Measurements from ENCODE around the gene CINP.
"Not testable (repeated sequence)": the region's sequence is repeated elsewhere in the genome, so short reads cannot be mapped to it uniquely, and the experiment has no call there.

Gene CINP

DNA sequence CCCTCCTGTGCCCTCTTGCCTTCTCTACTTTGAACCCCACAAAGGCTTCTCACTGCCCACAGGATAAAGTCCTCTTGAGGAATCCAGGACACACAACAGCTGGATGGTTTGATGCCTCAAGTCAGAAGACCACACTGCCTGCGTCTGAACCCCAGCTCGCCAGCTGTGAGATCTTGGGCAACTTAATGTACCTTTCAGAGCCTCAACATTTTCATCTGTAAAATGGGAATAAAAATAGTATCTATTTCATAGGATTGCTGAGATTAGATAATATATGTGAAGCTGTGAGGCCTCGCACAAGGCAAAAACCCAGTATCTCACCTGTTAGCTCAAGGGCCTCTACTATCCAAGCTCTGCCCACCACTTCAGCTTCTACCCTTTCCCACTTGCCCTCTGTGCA is 2.3 kb downstream of the CINP start:
- in situ Hi-C loops (cut with MboI; ENCODE audit: low pct_unique_long_range_greater_than_20kb, low sequenced_read_pairs) = no loop called here
- DNase-seq = no peak

DNA sequence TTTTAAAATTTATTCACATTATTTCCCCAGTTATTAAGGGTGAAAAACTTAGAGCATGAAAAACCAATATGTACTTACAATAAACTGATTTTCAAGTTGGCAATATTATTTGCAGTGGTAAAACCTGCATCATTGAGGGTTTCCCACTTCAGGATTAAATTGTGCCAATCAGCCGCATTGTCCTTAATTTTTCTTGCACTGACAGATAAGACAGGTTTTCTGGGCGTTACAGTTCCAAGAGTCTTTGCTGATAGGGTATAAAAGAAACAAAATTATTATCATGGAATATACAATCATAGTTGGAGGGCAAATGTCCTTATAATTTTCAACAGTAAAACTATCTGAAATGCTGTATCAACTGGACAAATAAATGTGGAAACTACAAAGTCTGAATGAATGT is 3.3 kb downstream of the CINP start:
- DNase-seq = no peak
- in situ Hi-C loops (cut with MboI; ENCODE audit: low pct_unique_long_range_greater_than_20kb, low sequenced_read_pairs) = no loop called here

DNA sequence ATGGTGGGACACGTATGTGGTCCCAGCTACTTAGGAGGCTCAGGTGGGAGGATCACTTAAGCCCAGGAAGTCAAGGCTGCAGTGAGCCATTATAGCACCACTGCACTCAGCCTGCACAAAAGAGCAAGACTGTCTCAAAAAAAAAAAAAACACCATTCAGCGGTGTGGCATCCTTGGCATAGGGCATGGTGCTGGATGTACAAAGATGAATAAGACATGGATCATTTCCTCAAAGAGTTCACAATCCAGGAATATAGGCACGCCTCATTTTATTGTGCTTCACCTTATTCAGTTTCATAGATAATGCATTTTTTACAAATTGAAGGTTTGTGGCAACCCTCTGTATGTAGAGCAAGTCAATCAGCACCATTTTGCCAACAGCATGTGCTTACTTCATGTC is 6.4 kb downstream of the CINP start:
- in situ Hi-C loops (cut with MboI; ENCODE audit: low pct_unique_long_range_greater_than_20kb, low sequenced_read_pairs) = no loop called here
- no peak for DNase-seq

DNA sequence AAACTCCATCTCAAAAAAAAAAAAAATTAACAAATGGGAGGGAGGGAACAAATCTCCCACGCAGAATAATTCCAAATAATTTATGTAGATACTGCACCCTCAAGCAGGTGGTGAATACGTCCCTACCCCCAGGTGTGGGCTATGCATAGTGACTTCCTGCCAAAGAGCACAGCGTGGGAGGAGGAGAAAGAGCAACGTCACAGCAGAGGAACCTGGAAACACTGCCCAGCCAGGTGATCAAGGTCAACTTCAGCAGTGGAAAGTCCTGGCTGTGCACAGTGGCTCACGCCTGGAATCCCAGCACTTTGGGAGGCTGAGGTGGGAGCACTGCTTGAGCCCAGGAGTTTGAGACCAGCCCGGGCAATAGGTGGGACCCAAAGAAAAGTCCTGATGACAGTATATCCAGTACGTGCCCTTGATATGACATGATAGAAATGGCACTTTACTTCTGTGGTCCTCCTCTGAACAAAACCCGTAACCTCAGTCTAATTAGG is 9.5 kb downstream of the CINP start:
- DNase-seq = no peak
- in situ Hi-C loops (cut with MboI; ENCODE audit: low pct_unique_long_range_greater_than_20kb, low sequenced_read_pairs) = no loop called here

DNA sequence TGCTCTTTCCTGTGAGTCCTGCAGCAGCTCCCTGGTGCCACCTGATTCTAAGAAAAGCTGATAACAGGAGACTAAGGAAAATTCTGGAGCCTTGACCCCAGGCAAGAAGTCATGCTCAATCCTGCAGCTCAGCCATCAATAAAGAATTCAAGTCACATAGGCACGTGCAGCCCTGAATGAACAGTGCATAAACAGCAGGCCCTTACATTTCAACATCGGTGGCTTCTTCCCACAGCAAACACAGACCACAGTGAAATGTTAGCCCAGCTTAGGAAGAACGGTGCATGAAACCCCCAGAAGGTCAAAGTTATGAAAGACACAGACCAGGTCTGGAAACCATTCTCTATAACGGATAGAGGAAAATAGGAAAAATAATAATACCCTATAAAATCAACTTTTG is 10.5 kb downstream of the CINP start:
- no peak for DNase-seq
- in situ Hi-C loops (cut with MboI; ENCODE audit: low pct_unique_long_range_greater_than_20kb, low sequenced_read_pairs) = no loop called here

DNA sequence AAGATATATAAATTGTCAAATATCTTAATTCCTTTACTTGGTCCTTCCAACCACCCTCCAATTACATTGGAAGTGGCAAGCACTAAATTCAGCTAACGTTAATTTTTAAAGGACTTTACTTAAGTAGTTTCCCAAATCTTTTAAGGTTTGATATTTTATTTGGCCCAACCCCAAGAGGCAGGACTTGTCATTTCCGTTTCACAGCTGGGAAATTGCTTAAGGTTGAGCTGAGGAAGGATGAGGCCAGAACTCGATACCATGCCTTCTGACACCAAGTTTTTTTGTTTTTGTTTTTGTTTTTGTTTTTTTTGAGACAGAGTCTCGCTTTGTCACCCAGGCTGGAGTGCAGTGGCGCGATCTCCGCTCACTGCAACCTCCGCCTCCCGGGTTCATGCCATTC is 11.1 kb downstream of the CINP start:
- in situ Hi-C loops (cut with MboI; ENCODE audit: low pct_unique_long_range_greater_than_20kb, low sequenced_read_pairs); DNase-seq: not testable (repeated sequence)

DNA sequence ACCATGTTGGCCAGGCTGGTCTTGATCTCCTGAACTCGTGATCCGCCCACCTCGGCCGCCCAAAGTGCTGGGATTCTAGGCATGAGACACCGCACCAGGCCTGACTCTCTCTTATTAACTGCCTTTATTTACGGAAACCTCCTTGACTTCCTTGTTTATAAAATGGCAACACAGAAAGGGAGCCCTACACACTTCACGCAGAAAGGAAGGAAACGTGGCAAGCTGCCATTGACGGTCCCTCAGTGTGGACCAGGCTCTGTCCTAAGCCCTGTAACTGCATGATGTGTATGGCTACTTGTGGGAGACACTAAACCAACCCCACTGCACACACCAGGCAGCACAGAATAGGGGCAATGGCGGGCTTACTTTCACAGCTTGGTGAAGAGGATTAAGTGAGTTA is 11.7 kb downstream of the CINP start:
- no peak for DNase-seq
- in situ Hi-C loops (cut with MboI; ENCODE audit: low pct_unique_long_range_greater_than_20kb, low sequenced_read_pairs) = no loop called here

DNA sequence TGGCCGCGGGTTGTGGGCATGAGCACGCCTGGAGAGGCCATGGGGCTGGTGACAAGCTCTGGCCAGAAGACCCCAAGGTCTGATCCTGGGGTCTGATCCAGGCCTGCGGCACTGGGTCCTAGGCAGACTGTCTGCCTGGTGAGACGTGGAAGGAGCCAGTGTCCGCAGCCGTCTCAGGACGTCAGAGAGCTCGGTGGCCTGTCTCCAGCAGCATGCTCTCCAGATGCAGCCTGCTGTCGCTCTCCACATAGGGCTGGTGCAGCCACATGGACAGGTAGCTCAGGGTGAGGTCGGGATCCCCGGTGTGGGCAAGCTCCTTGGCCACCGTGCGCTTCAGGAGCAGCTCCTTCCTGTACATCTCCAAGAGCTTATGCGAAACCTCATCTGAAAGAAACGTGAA is 14.3 kb downstream of the CINP start:
- DNase-seq = no peak
- in situ Hi-C loops (cut with MboI; ENCODE audit: low pct_unique_long_range_greater_than_20kb, low sequenced_read_pairs) = no loop called here

DNA sequence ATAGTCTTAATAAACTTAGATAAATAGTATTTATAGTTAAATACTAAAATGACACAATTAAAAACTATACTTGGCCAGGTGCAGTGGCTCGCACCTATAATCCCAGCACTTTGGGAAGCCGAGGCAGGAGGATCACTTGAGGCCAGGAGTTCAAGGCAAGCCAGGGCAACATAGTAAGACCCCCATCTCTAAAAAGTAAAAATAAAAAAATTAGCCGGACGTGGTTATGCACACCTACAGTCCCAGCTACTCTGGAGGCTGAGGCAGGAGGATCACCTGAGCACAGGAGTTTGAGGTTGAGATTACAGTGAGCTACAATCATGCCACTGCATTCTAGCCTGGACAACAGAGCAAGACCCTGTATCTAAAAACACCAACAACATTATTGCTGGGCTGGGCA is 16.0 kb downstream of the CINP start:
- in situ Hi-C loops (cut with MboI; ENCODE audit: low pct_unique_long_range_greater_than_20kb, low sequenced_read_pairs) = no loop called here
- no peak for DNase-seq

DNA sequence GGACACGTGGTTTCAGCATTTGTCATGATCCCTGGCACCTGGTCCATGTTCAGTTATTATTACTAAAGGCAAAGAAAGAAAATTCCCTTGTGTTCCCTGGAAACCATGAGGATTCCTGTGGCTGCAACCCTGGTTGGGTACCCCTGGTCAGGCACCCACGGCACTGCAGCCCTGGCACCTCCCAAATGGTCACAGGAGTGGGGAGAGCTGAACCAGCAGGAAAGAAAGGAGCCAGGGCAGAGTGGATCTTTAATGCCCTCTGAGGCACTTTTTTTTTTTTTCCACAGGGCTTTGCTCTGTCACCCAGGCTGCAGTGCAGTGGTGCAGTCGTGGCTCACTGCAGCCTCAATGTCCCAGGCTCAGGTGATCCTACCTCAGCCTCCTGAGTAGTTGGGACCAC is 17.5 kb downstream of the CINP start:
- DNase-seq = no peak
- in situ Hi-C loops (cut with MboI; ENCODE audit: low pct_unique_long_range_greater_than_20kb, low sequenced_read_pairs) = no loop called here

DNA sequence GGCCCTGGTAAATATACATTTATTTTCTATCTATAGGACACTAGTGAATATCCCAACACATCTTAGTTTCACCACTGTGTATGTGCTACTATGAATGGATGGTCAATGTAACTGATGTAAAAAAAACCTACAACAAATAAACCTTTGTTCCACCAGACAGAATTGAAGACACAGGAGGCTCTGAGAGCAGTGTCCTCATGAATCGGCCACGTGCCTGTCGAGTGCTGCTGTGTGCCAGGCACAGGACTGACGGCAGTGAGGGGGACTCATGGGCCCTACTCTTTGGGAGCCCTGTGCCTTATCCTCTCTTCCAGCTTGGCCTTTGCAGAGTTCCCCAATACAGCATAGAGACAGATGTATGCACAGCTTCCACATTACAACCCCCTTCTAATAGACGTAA is 18.2 kb downstream of the CINP start:
- no peak for DNase-seq
- in situ Hi-C loops (cut with MboI; ENCODE audit: low pct_unique_long_range_greater_than_20kb, low sequenced_read_pairs) = no loop called here

DNA sequence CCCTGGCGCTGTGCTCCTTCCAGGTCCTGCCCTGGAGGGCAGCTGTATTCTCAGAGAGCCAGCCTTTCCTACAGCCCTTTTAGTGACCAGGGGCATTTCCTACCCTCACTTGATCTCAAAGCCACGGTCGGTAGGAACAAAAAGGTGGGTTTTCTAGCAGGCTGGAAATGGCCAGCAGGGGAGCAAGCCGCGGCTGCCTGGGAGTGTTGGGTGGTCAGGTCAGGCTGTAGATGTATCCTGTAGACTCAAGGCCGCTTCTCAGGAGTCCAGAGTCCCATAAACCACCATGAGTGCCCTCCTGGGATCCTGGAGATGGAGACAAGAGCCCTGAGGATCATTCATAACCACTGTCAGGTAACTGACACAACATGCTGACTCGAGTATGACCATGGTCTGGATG is 18.6 kb downstream of the CINP start:
- DNase-seq = no peak
- in situ Hi-C loops (cut with MboI; ENCODE audit: low pct_unique_long_range_greater_than_20kb, low sequenced_read_pairs) = no loop called here

DNA sequence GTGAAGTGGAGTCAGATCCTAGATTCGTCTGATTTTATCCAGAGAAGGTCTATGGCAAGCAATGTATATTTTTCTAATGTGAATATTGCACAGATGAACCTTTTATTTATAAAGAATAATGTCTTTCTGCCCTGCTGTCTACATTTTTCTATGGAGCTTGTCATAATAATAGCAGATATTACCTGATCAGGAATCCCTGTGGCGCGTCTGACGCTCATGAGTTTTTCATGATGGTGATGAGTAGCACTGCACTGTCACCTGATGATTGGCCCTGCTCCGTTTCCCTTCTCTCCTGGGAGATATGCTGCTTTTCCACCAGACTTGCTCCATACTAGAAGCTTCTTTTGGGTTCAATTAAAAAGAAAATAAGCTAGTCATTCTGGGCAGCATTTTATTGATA is 20.5 kb downstream of the CINP start:
- DNase-seq = no peak

DNA sequence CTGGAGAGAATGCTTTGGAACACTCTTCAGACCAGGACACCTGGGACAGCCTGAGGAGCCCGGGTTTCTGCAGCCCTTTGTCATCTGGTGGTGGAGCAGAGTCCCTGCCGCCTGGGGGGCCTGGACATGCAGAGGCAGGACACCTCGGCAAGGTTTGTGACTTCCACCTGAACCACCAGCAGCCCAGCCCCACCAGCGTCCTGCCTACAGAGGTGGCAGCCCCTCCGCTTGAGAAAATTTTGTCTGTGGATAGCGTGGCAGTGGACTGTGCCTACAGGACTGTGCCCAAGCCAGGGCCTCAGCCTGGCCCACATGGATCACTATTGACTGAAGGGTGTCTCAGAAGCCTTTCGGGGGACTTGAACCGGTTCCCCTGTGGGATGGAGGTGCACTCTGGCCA is 21.1 kb downstream of the CINP start:
- DNase-seq = no peak
- in situ Hi-C loops (cut with MboI; ENCODE audit: low pct_unique_long_range_greater_than_20kb, low sequenced_read_pairs) = no loop called here

More for the DNA sequence above, 20.5 kb downstream of the CINP start:
- in situ Hi-C loops (cut with MboI; ENCODE audit: low pct_unique_long_range_greater_than_20kb, low sequenced_read_pairs) = no loop called here

DNA sequence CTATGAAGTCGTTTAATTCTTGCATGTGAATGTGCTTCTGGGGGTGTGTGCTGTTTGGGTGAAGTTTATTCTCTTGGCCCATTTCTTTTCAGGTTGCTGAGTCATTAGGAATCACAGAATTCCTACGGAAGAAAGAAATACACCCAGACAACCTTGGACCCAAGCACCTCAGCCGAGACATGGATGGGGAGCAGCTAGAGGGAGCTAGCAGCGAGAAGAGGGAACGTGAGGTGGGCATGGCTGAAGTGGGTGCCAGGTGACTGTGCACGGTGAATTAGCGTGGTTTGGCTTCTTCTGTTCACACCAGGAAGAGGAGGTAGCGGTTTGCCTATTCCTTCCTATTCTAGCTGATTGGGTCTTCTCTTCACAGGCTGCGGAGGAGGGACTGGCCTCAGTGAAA is 24.0 kb downstream of the CINP start:
- in situ Hi-C loops (cut with MboI; ENCODE audit: low pct_unique_long_range_greater_than_20kb, low sequenced_read_pairs) = no loop called here
- no peak for DNase-seq

DNA sequence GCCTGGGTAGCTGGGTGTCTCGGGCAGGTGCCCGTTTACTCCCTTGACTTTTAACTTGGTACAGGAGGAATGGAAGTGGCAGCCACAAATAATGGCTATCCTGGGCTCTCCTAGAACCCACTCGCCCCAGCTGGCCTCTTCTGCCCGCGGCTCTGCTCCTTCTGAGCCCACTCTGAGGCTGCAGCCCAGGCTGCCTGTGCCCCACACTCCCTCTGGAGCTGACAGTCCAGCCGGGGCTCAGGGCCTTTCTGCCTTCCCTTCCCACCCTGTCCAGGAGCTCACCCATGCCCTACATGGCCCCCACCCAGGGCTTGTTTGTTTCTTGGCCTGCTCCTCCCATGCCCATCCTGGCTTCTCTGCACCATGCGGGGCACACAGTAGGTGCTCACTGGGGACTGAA is 27.5 kb downstream of the CINP start:
- in situ Hi-C loops (cut with MboI; ENCODE audit: low pct_unique_long_range_greater_than_20kb, low sequenced_read_pairs) = no loop called here
- no peak for DNase-seq

DNA sequence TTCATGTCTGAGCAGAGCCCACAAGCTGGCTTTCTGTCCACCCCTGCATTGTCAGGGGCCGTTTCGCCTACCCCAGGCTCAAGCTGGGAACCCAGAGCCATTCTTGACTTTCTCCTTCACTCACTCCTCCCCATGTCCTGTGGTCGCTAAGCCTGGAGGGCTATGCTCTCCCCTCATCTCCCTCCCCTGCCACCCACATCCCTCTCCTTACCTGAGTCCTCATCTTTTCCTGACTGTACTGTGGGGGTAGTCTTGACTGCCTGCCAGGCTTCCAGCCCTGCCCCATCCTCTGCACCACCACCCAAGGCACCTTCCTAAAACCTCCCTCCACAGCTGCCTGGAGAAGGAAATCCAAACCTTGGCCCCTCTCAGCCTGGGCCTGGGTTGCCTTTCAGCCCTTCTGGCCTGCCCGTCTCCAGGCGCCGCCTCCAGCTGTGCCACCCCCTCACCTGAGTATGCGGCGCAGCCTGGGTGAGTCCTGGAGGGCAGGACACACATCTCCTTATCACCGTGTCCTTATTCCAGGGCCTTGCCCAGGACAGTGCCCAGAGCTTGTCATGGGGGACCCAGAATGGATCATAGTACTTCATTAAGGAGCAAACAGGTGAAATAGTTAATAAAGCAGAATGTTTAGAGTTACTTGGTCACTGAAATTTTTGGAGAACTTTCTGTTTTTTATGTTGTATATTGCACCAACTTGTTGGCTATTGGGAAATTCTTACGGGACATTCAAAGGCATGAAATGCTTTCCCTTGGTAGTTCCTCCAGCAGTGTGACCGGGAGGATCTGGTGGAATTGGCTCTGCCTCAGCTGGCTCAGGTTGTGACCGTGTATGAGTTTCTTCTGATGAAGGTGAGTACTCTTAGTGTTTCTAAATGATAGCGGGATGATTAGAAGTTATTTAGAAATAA is 28.6 kb downstream of the CINP start:
- in situ Hi-C loops (cut with MboI; ENCODE audit: low pct_unique_long_range_greater_than_20kb, low sequenced_read_pairs) = no loop called here
- DNase-seq = no peak

DNA sequence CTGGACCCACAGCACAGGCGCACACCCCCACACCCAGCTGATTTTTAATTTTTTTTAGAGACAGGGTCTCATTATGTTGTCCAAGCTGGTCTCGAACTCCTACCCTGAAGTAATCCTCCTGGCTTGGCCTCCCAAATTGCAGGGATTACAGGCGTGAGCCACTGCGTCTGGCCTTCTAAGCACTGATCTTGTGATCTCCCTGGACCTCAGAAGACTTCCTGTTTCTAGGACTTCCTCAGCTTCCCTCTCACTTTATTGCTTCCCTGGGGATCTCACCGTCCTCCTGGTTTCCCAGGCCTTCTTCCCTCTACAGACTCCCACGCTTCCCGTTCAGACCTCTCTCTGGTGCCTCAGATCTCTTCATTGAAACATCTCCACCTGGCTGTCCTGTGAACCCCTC is 29.3 kb downstream of the CINP start:
- DNase-seq = no peak
- in situ Hi-C loops (cut with MboI; ENCODE audit: low pct_unique_long_range_greater_than_20kb, low sequenced_read_pairs) = no loop called here

DNA sequence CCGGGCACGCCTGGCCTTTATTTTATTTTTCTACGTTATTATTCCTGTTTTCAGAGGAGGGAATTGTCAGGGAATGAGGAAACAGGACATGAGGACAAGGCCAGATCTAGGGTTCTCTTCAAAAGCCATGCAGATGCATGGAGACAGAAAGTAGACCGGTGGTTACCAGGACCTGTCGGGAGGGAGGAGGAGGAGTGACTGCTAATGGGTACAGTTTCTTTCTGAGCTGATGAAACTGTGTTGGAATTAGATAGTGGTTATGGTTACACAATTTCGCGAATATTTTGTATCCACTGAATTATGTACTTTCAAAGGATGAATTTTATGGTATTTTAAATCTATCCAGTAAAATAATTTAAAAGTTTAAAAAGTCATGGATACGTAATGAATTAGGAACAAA is 31.9 kb downstream of the CINP start:
- no peak for DNase-seq
- in situ Hi-C loops (cut with MboI; ENCODE audit: low pct_unique_long_range_greater_than_20kb, low sequenced_read_pairs) = no loop called here

DNA sequence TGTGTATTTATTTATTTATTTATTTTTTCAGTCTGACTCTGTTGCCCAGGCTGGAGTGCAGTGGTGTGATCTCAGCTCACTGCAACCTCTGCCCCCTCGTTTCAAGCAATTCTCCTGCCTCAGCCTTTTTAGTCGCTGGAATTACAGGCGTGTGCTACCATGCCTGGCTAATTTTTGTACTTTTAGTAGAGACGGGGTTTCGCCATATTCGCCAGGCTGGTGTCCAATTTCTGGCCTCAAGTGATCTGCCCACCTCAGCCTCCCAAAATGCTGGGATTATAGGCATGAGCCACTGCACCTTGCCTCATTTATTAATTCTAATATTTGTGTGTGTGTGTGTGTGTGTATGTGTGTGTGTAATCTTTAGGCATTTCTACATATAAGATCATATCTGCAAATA is 33.3 kb downstream of the CINP start:
- in situ Hi-C loops (cut with MboI; ENCODE audit: low pct_unique_long_range_greater_than_20kb, low sequenced_read_pairs); DNase-seq: not testable (repeated sequence)

DNA sequence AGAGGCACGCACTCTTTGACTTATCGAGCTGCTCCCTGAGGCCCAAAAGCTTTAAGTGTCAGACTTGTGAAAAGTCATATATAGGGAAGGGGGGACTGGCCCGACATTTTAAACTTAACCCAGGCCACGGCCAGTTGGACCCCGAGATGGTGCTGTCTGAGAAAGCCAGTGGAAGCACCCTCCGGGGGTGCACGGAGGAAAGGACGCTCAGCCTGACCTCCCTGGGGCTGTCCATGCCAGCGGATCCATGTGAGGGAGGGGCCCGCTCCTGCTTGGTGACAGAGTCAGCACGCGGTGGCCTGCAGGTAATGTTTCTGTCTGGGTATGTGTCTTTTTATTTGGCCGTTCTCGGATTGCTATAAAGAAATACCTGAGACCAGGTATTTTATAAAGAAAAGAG is 36.1 kb downstream of the CINP start:
- no peak for DNase-seq
- in situ Hi-C loops (cut with MboI; ENCODE audit: low pct_unique_long_range_greater_than_20kb, low sequenced_read_pairs) = no loop called here
